ENCODE measurements around the gene D2HGDH.

The D2HGDH gene

GRCh38 chr2:241808051-241808720, 73.8 kb downstream of the D2HGDH start:
- Histone ChIP-seq H3K9me3 (ENCODE audit: insufficient read depth, low read length, severe bottlenecking) (no peaks in the 10 kb centered on the region), H3K36me3 (ENCODE audit: insufficient read depth, low read length) (no peaks in the 10 kb centered on the region), H3K4me2 (ENCODE audit: insufficient read depth, low read length) (no peak overlapping the region), H3K4me1 (ENCODE audit: insufficient read depth, low read length) (peaks cover 18% of the 10 kb centered on the region), H3K79me2 (ENCODE audit: insufficient read depth, low read length) (no peaks in the 10 kb centered on the region), H3K4me3 (ENCODE audit: low read depth in 1 of 2, low read length in 2 of 2) (no peak overlapping the region), H4K20me1 (ENCODE audit: insufficient read depth, low read length) (peaks cover 36% of the 10 kb centered on the region), H3K27me3 (ENCODE audit: insufficient read depth, low read length, poor library complexity) (peaks cover 18% of the 10 kb centered on the region), H2AFZ (ENCODE audit: low read depth, low read length) (no peak overlapping the region), H3K27ac (ENCODE audit: low read length) (no peak overlapping the region), H3K9ac (ENCODE audit: low read depth, low read length) (no peak overlapping the region)
- TF ChIP-seq, protein P1, sequence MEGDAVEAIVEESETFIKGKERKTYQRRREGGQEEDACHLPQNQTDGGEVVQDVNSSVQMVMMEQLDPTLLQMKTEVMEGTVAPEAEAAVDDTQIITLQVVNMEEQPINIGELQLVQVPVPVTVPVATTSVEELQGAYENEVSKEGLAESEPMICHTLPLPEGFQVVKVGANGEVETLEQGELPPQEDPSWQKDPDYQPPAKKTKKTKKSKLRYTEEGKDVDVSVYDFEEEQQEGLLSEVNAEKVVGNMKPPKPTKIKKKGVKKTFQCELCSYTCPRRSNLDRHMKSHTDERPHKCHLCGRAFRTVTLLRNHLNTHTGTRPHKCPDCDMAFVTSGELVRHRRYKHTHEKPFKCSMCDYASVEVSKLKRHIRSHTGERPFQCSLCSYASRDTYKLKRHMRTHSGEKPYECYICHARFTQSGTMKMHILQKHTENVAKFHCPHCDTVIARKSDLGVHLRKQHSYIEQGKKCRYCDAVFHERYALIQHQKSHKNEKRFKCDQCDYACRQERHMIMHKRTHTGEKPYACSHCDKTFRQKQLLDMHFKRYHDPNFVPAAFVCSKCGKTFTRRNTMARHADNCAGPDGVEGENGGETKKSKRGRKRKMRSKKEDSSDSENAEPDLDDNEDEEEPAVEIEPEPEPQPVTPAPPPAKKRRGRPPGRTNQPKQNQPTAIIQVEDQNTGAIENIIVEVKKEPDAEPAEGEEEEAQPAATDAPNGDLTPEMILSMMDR (IDR thresholded peaks at IDR 0.05; ENCODE audit: borderline replicate concordance, extremely low read depth, low read length, poor library complexity, severe bottlenecking), result no peak
- TF ChIP-seq EZH2 (IDR thresholded peaks at IDR 0.05; ENCODE audit: borderline replicate concordance, low read depth, low read length, severe bottlenecking), result no peak
- ATAC-seq (ENCODE audit: insufficient read depth, low read depth), result no peak
- no peak for DNase-seq

GRCh38 chr2:241808721-241809382, 74.4 kb downstream of the D2HGDH start, which contains the start of gene NEU4:
Gene NEU4, plus strand, starts transcription at chr2:241809193. Its CDS starts 5,292 bp downstream, at chr2:241814485.
- Histone ChIP-seq H3K27me3 (ENCODE audit: insufficient read depth, low read length, poor library complexity) (peaks cover 11% of the 10 kb centered on the region), H3K4me3 (ENCODE audit: low read depth in 1 of 2, low read length in 2 of 2) (no peak within 1 kb of the TSS), H4K20me1 (ENCODE audit: insufficient read depth, low read length) (peaks cover 39% of the 10 kb centered on the region), H3K9ac (ENCODE audit: low read depth, low read length) (no peak within 1 kb of the TSS), H3K79me2 (ENCODE audit: insufficient read depth, low read length) (no peaks in the 10 kb centered on the region), H3K27ac (ENCODE audit: low read length) (no peak within 1 kb of the TSS), H3K36me3 (ENCODE audit: insufficient read depth, low read length) (no peaks in the 10 kb centered on the region), H3K9me3 (ENCODE audit: insufficient read depth, low read length, severe bottlenecking) (no peaks in the 10 kb centered on the region), H2AFZ (ENCODE audit: low read depth, low read length) (no peak within 1 kb of the TSS), H3K4me2 (ENCODE audit: insufficient read depth, low read length) (no peak within 1 kb of the TSS), H3K4me1 (ENCODE audit: insufficient read depth, low read length) (peaks cover 17% of the 10 kb centered on the region)
- no peak for DNase-seq
- TF ChIP-seq, protein P1 (IDR thresholded peaks at IDR 0.05; ENCODE audit: borderline replicate concordance, extremely low read depth, low read length, poor library complexity, severe bottlenecking), result no peak
- no peak for TF ChIP-seq EZH2 (IDR thresholded peaks at IDR 0.05; ENCODE audit: borderline replicate concordance, low read depth, low read length, severe bottlenecking)
- ATAC-seq (ENCODE audit: insufficient read depth, low read depth), result no peak

DNA sequence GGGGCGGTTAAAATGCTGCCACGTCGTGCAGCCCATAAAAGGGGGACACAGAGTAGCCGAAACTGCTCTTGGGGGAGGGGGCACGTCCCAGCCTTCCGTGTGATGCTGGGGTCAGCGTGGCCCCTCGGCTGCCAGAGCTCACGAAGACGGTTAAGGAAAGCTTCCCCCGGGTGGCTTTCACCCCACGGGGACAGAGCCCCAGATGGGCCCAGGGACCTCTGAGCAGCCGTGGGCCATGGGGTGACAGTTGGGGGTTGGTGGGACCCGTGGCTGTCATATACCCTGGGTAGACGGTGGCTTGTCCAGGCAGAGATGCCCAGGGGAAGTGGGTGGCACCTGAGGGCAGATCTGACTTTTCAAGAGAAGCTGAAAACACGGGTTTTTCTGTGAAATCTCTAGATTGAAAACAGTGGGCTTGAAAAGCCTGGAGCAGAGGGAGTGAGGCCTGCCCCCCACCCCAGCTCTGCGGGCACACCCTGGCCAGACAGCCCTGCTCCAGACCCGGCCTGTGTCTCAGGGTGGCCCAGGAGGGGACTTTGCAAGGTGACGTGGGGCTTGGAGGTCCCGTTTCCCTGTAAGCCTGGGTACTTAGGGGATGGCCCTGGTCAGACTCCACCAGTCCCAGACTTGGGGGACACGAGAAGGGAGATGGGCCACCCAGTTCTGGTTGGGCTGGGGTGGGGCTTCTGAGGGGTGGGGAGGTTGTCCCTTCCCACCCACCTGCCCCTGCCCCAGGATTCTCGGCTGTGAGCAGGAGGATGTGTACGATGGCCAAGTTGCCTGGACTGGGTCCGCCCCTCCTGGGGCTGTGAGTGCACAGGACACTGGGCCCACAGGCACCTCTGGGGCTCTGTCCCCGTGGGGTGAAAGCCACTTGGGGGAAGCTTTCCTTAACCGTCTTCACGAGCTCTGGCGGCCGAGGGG, 75.2 kb downstream of the D2HGDH start:
- ATAC-seq (ENCODE audit: insufficient read depth, low read depth), result no peak
- H3K27ac ChIP-seq (ENCODE audit: low read length), result no peak overlapping the region
- H3K36me3 ChIP-seq (ENCODE audit: insufficient read depth, low read length), result no peaks in the 10 kb centered on the region
- H3K4me3 ChIP-seq (ENCODE audit: low read depth in 1 of 2, low read length in 2 of 2), result no peak overlapping the region
- no peak overlapping the region for H3K9ac ChIP-seq (ENCODE audit: low read depth, low read length)
- H4K20me1 ChIP-seq (ENCODE audit: insufficient read depth, low read length), result peaks cover 36% of the 10 kb centered on the region
- peaks cover 3% of the 10 kb centered on the region for H3K27me3 ChIP-seq (ENCODE audit: insufficient read depth, low read length, poor library complexity)
- peaks cover 12% of the 10 kb centered on the region for H3K4me1 ChIP-seq (ENCODE audit: insufficient read depth, low read length)
- H3K4me2 ChIP-seq (ENCODE audit: insufficient read depth, low read length), result no peak overlapping the region
- DNase-seq, result no peak
- no peaks in the 10 kb centered on the region for H3K9me3 ChIP-seq (ENCODE audit: insufficient read depth, low read length, severe bottlenecking)
- H3K79me2 ChIP-seq (ENCODE audit: insufficient read depth, low read length), result no peaks in the 10 kb centered on the region
- TF ChIP-seq, protein P1 (IDR thresholded peaks at IDR 0.05; ENCODE audit: borderline replicate concordance, extremely low read depth, low read length, poor library complexity, severe bottlenecking), result no peak
- no peak overlapping the region for H2AFZ ChIP-seq (ENCODE audit: low read depth, low read length)
